ENCODE measurements around the gene GRK5.

The GRK5 gene

GRCh38 chr10:119495021-119495505, 287.7 kb downstream of the GRK5 start:
- Histone ChIP-seq H3K36me3 (ENCODE audit: control insufficient read depth, low read length) (peaks cover 6% of the 10 kb centered on the region), H3K4me2 (ENCODE audit: low read length) (no peak overlapping the region), H3K9me2 (replicated peaks; ENCODE audit: control insufficient read depth, low read length) (no peaks in the 10 kb centered on the region), H3K27me3 (ENCODE audit: control insufficient read depth, low read length) (no peaks in the 10 kb centered on the region), H3F3A (ENCODE audit: control insufficient read depth, insufficient read depth) (no peaks in the 10 kb centered on the region; the same call in 1 of the 2 replicates), H3K4me1 (ENCODE audit: control insufficient read depth, low read length) (peaks cover 2% of the 10 kb centered on the region), H3K27ac (ENCODE audit: low read depth, low read length) (no peak overlapping the region), H3K9me3 (ENCODE audit: control insufficient read depth, insufficient read depth, low read length) (no peaks in the 10 kb centered on the region), H3K79me2 (ENCODE audit: control insufficient read depth, low read length) (no peaks in the 10 kb centered on the region), H4K20me1 (ENCODE audit: control insufficient read depth, insufficient read depth, low read depth, low read length) (no peaks in the 10 kb centered on the region), H3K4me3 (ENCODE audit: low read length) (no peak overlapping the region)
- TF ChIP-seq CTCF (IDR thresholded peaks at IDR 0.05; ENCODE audit: low read depth, low read length, poor library complexity, severe bottlenecking) (no peak), EZH2phosphoT487 (IDR thresholded peaks at IDR 0.05; ENCODE audit: borderline replicate concordance, low read length) (no peak)

DNA sequence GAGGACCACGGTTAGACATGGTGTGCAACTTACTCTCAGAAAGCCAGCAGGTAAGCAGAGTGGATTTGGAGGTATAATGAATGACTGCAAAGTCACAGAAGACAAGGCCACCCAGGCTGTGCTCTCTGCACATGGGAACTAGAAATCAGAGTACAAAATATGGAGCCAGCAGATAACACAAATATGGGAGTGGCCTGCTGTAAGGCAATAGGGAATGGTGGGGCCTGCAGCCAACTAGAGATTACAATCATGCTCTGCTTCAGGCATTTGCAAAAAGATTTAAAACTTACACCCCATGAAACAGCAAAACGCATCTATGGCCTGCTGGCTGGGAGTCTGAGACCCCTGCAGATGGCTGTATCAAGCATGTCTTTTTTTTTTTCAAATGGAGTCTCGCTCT, 288.2 kb downstream of the GRK5 start:
- no peak overlapping the region for H3K27ac ChIP-seq (ENCODE audit: low read depth, low read length)
- no peaks in the 10 kb centered on the region for H3K9me3 ChIP-seq (ENCODE audit: control insufficient read depth, insufficient read depth, low read length)
- TF ChIP-seq CTCF (IDR thresholded peaks at IDR 0.05; ENCODE audit: low read depth, low read length, poor library complexity, severe bottlenecking) (no peak), EZH2phosphoT487 (IDR thresholded peaks at IDR 0.05; ENCODE audit: borderline replicate concordance, low read length) (no peak)
- no peaks in the 10 kb centered on the region for H3K27me3 ChIP-seq (ENCODE audit: control insufficient read depth, low read length)
- no peaks in the 10 kb centered on the region for H3K79me2 ChIP-seq (ENCODE audit: control insufficient read depth, low read length)
- no peak overlapping the region for H3K4me3 ChIP-seq (ENCODE audit: low read length)
- no peak overlapping the region for H3K4me2 ChIP-seq (ENCODE audit: low read length)
- no peaks in the 10 kb centered on the region for H4K20me1 ChIP-seq (ENCODE audit: control insufficient read depth, insufficient read depth, low read depth, low read length)
- H3K36me3 ChIP-seq (ENCODE audit: control insufficient read depth, low read length), result peaks cover 6% of the 10 kb centered on the region
- no peaks in the 10 kb centered on the region; the same call in 1 of the 2 replicates for H3F3A ChIP-seq (ENCODE audit: control insufficient read depth, insufficient read depth)
- no peaks in the 10 kb centered on the region for H3K9me2 ChIP-seq (replicated peaks; ENCODE audit: control insufficient read depth, low read length)
- H3K4me1 ChIP-seq (ENCODE audit: control insufficient read depth, low read length), result no peaks in the 10 kb centered on the region

- no peak overlapping the region for H3K27ac ChIP-seq (ENCODE audit: low read depth, low read length)
- H3K4me1 ChIP-seq (ENCODE audit: control insufficient read depth, low read length), result no peaks in the 10 kb centered on the region
- H3F3A ChIP-seq (ENCODE audit: control insufficient read depth, insufficient read depth), result no peaks in the 10 kb centered on the region; the same call in 1 of the 2 replicates
- H3K9me2 ChIP-seq (replicated peaks; ENCODE audit: control insufficient read depth, low read length), result no peaks in the 10 kb centered on the region
- H3K9me3 ChIP-seq (ENCODE audit: control insufficient read depth, insufficient read depth, low read length), result no peaks in the 10 kb centered on the region
- no peak overlapping the region for H3K4me3 ChIP-seq (ENCODE audit: low read length)
- H3K36me3 ChIP-seq (ENCODE audit: control insufficient read depth, low read length), result peaks cover 6% of the 10 kb centered on the region
- TF ChIP-seq CTCF (IDR thresholded peaks at IDR 0.05; ENCODE audit: low read depth, low read length, poor library complexity, severe bottlenecking), result no peak
- TF ChIP-seq EZH2phosphoT487 (IDR thresholded peaks at IDR 0.05; ENCODE audit: borderline replicate concordance, low read length), result no peak
- no peaks in the 10 kb centered on the region for H3K27me3 ChIP-seq (ENCODE audit: control insufficient read depth, low read length)
- H3K4me2 ChIP-seq (ENCODE audit: low read length), result no peak overlapping the region
- no peaks in the 10 kb centered on the region for H3K79me2 ChIP-seq (ENCODE audit: control insufficient read depth, low read length)
- no peaks in the 10 kb centered on the region for H4K20me1 ChIP-seq (ENCODE audit: control insufficient read depth, insufficient read depth, low read depth, low read length)
Observed at GRCh38 chr10:119496273-119496672, 288.9 kb downstream of the GRK5 start.
